Colonic mucosa (tissue), 4 donors: ENCODE data around the gene ATF1. TPM values are rescaled to one million over a fixed set of nuclear protein-coding genes. Genes with fewer than 3 reads are reported as not detected.

Experiments used
- DNase-seq: peaks from one replicate; pipeline ENCODE4 v3.0.0-alpha.2; 2020
- H3K27ac ChIP-seq: fragments of 200-600 bp; one replicate; pipeline ENCODE4 v1.8.0; 2021
- H3K27me3 ChIP-seq: fragments of 200-600 bp; one replicate; pipeline ENCODE4 v1.8.0; 2021
- H3K36me3 ChIP-seq: fragments of 200-600 bp; one replicate; pipeline ENCODE4 v1.8.0; 2021
- H3K4me1 ChIP-seq: fragments of 200-600 bp; one replicate; pipeline ENCODE4 v1.8.0; 2021; ENCODE audit warnings: mild to moderate bottlenecking
- H3K4me3 ChIP-seq: fragments of 200-600 bp; one replicate; pipeline ENCODE4 v1.8.0; 2021
- H3K9ac ChIP-seq, 2 donors: one replicate each; pipeline ENCODE4 v1.7.0; 2013; ENCODE audit warnings: control low read depth in 2 of 2, low read depth in 2 of 2, low read length in 2 of 2
- H3K9me3 ChIP-seq: fragments of 200-600 bp; one replicate; pipeline ENCODE4 v1.8.0; 2021
- intact Hi-C: fragments of 100-400 bp; cut with DNase I; formaldehyde crosslinking; loops from one replicate; pipeline ENCODE4 v1.14.1; 2022
- total RNA-seq, 2 donors: library from RNA; stranded (reverse); fragmentation: NEBNext Ultra II Directional in 1 of 2; extraction: Animal tissue kit (Norgen Biotek cat#: 25700) in 1 of 2; gene quantifications; one replicate each; pipeline ENCODE4 v1.2.1, GENCODE V29; 2021
- TF ChIP-seq, protein P1 (sequence below): fragments of 200-600 bp; IDR thresholded peaks from one replicate; pipeline ENCODE4 v1.8.0; 2022; ENCODE audit warnings: antibody characterized with exemption, mild to moderate bottlenecking
- donor health status: healthy.
- donor health status: DM: no; HTN: no; CAD: no.
- donor health status: DM: no; HTN: no; CAD: no.

ATF1 gene
- total RNA-seq, 2 donors from 2014 or later: 39.5 to 49.9 TPM

DNA sequence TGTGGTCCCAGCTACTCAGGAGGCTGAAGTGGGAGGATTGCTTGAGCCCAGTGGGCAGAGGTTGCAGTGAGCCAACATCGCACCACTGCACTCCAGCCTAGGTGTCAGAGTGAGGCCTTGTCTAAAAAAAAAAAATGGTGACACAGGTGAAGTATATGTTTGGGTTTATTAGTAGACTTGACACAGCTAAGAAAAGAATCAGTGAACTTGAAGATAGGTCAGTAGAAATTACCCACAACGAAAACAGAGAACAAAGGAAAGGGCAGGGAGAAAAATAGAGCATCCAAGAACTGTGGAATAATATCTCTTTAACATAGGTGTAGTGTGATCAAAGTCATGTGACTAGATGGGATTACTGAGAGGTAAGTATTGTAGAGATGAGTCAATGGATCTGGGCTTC lies 23.7 kb downstream of the ATF1 start:
- intact Hi-C loops: no loop called here
- H3K27me3 ChIP-seq: no peaks in the 10 kb centered on the region
- no peak overlapping the region for H3K27ac ChIP-seq

DNA sequence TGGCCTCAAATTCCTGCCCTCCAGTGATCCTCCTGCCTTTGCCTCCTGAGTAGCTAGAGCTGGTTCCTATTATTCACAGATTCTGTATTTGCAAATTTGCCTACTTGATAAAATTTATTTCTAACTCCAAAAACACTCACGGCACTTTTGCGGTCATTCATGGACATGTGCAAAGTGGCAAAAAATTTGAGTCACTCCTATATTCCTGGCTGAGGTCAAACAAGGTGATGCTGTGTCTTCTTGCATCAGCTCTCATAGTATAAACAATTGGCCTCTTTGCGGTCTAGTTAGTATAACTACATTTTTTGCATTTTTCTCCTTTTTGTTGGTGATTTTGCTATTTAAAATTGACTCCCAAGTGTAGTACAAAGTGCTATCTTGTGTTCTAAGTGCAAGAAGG lies 24.7 kb downstream of the ATF1 start:
- H3K27me3 ChIP-seq: no peaks in the 10 kb centered on the region
- H3K9me3 ChIP-seq: no peaks in the 10 kb centered on the region
- TF ChIP-seq, protein P1, sequence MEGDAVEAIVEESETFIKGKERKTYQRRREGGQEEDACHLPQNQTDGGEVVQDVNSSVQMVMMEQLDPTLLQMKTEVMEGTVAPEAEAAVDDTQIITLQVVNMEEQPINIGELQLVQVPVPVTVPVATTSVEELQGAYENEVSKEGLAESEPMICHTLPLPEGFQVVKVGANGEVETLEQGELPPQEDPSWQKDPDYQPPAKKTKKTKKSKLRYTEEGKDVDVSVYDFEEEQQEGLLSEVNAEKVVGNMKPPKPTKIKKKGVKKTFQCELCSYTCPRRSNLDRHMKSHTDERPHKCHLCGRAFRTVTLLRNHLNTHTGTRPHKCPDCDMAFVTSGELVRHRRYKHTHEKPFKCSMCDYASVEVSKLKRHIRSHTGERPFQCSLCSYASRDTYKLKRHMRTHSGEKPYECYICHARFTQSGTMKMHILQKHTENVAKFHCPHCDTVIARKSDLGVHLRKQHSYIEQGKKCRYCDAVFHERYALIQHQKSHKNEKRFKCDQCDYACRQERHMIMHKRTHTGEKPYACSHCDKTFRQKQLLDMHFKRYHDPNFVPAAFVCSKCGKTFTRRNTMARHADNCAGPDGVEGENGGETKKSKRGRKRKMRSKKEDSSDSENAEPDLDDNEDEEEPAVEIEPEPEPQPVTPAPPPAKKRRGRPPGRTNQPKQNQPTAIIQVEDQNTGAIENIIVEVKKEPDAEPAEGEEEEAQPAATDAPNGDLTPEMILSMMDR: no peak
- H3K4me1 ChIP-seq: no peaks in the 10 kb centered on the region
- no peak overlapping the region for H3K27ac ChIP-seq
- no peak overlapping the region for H3K9ac ChIP-seq
- no peak for DNase-seq
- intact Hi-C loops: no loop called here
- no peak overlapping the region for H3K4me3 ChIP-seq
- H3K36me3 ChIP-seq: no peaks in the 10 kb centered on the region

More for the DNA sequence above, 23.7 kb downstream of the ATF1 start:
- H3K4me1 ChIP-seq: no peaks in the 10 kb centered on the region
- TF ChIP-seq, protein P1: no peak
- H3K9me3 ChIP-seq: no peaks in the 10 kb centered on the region
- DNase-seq: no peak
- H3K4me3 ChIP-seq: no peak overlapping the region
- no peaks in the 10 kb centered on the region for H3K36me3 ChIP-seq
- no peak overlapping the region for H3K9ac ChIP-seq

DNA sequence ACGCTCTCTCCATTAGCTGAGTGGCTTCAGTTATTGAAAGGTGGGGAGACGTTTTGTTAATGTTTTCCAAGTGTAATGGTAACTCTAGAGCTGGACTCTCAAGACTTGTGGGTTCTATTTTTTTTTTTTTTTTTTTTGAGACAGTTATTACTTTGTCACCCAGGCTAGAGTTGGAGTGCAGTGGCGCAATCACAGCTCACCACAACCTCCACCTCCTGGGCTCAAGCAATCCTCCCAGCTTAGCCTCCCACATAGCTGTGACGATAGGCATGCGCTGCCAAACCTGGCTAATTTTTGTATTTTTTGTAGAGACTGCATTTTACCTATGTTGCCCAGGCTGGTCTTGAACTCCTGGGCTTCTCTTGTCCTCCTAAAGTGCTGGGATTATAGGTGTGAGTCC lies 26.2 kb downstream of the ATF1 start:
- Histone ChIP-seq H3K9ac (no peak overlapping the region), H3K4me3 (no peak overlapping the region), H3K36me3 (no peaks in the 10 kb centered on the region), H3K4me1 (no peaks in the 10 kb centered on the region), H3K9me3 (no peaks in the 10 kb centered on the region), H3K27me3 (no peaks in the 10 kb centered on the region), H3K27ac (no peak overlapping the region)
- TF ChIP-seq, protein P1: no peak
- intact Hi-C loops: no loop called here
- DNase-seq: no peak

DNA sequence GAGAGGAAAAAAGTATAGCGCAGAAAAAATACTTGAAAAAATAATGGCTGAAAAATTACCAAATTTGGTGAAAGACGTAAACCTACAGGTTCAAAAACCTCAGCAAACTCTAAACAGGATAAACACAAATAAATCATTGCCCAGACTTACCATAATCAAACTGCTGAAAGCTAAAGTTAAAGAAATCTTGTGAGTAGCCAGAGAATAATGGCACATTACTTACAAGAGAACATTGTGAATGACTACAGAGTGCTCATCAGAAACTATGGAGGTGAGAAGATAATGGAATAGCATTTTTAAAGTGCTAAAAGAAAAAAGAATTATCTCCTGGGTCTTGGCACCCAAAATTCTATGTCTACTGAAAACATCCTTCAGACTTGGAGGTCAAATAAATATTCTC lies 36.0 kb downstream of the ATF1 start:
- no peak overlapping the region for H3K27ac ChIP-seq
- H3K36me3 ChIP-seq: no peaks in the 10 kb centered on the region

DNA sequence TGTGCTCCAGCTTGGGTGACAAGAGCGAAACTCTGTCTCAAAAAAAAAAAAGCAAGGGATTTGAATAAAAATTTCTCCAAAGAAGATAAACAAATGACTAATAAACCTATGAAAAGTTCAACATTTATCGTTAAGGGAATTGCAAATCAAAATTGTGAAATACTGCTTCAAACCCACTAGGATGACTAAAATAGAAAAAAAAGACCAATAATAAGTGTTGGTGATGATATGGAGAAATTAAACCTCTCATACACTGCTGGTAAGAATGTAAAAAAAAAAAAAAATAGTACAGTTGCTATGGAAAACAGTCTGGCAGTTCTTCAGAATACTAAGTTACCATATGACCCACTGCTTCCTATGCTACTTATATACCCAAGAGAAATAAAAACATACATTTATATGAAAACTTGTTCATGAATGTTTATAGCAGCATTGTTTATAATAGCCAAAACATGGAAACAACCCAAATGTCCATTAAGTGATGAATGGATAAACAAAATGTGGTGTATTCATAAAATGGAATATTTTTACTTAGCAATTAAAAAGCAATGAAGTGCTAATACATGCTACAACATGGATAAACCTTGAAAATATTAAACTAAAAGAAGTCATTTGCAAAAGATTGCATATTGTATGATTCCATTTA lies 39.5 kb downstream of the ATF1 start:
- Histone ChIP-seq H3K9ac (no peak overlapping the region), H3K36me3 (no peaks in the 10 kb centered on the region), H3K4me1 (no peaks in the 10 kb centered on the region), H3K4me3 (no peak overlapping the region), H3K27me3 (no peaks in the 10 kb centered on the region), H3K27ac (no peak overlapping the region), H3K9me3 (no peaks in the 10 kb centered on the region)
- TF ChIP-seq, protein P1: no peak
- intact Hi-C loops: no loop called here
- no peak for DNase-seq

More for the DNA sequence above, 36.0 kb downstream of the ATF1 start:
- Histone ChIP-seq H3K9me3 (no peaks in the 10 kb centered on the region), H3K27me3 (no peaks in the 10 kb centered on the region), H3K9ac (no peak overlapping the region), H3K4me3 (no peak overlapping the region), H3K4me1 (no peaks in the 10 kb centered on the region)
- intact Hi-C loops: no loop called here
- DNase-seq: no peak
- TF ChIP-seq, protein P1: no peak
